Activated CD4-positive, alpha-beta T cell treated with anti-CD3 and anti-CD28 coated beads, Interleukin-2, amount 10 ng/mL, durations not matched to agents 24 days and 14 days (primary cell): ENCODE measurements around the gene TOB1. TPM values are rescaled to one million over a fixed set of nuclear protein-coding genes. Genes with fewer than 3 reads are reported as not detected.

Experiments
- DNase-seq: peaks from one replicate; pipeline ENCODE4 v3.0.0; 2022
- H3K27ac Mint-ChIP-seq: one replicate; pipeline ENCODE4 v1.8.0; 2022; ENCODE audit warnings: mild to moderate bottlenecking, mixed read lengths
- H3K27me3 Mint-ChIP-seq: one replicate; pipeline ENCODE4 v1.8.0; 2022; ENCODE audit warnings: mixed read lengths
- H3K36me3 Mint-ChIP-seq: one replicate; pipeline ENCODE4 v1.8.0; 2022; ENCODE audit warnings: low read depth, mild to moderate bottlenecking, mixed read lengths
- H3K4me1 Mint-ChIP-seq: one replicate; pipeline ENCODE4 v1.8.0; 2021; ENCODE audit warnings: mixed read lengths
- H3K4me3 Mint-ChIP-seq: one replicate; pipeline ENCODE4 v1.8.0; 2022; ENCODE audit warnings: mild to moderate bottlenecking, moderate library complexity, mixed read lengths
- H3K9me3 Mint-ChIP-seq: one replicate; pipeline ENCODE4 v1.8.0; 2021; ENCODE audit warnings: mixed read lengths
- intact Hi-C: fragments of 100-400 bp; cut with micrococcal nuclease; formaldehyde crosslinking; loops from one replicate; pipeline ENCODE4 v1.15.1; 2023
- total RNA-seq: library from RNA; stranded (reverse); gene quantifications from 2 replicates; pipeline ENCODE4 v1.2.3, GENCODE V29; 2022

The TOB1 gene, protein sequence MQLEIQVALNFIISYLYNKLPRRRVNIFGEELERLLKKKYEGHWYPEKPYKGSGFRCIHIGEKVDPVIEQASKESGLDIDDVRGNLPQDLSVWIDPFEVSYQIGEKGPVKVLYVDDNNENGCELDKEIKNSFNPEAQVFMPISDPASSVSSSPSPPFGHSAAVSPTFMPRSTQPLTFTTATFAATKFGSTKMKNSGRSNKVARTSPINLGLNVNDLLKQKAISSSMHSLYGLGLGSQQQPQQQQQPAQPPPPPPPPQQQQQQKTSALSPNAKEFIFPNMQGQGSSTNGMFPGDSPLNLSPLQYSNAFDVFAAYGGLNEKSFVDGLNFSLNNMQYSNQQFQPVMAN
- total RNA-seq, result 29.0 and 30.1 TPM in 2 replicates

GRCh38 chr17:50866261-50866949, at the start of gene TOB1:
Gene TOB1 (minus strand): TSS chr17:50866354. CDS start chr17:50864017, 2,337 bp downstream.
- peak; percentile 98 for DNase-seq
- H3K36me3 Mint-ChIP-seq, result peaks cover 17% of the 10 kb centered on the region
- intact Hi-C loops, result loop anchor here (1.0 to 5.0 kb wide), 9 partner anchors 36 to 1189 kb away; partner anchors contain the start of genes CACNA1G, LUC7L3, NME1 and NME2
- H3K27ac Mint-ChIP-seq, result peak within 1 kb of the TSS; percentile 96
- peak within 1 kb of the TSS; percentile 97 for H3K4me3 Mint-ChIP-seq
- no peaks in the 10 kb centered on the region for H3K9me3 Mint-ChIP-seq
- H3K27me3 Mint-ChIP-seq, result no peaks in the 10 kb centered on the region
- H3K4me1 Mint-ChIP-seq, result peaks cover 48% of the 10 kb centered on the region

DNA sequence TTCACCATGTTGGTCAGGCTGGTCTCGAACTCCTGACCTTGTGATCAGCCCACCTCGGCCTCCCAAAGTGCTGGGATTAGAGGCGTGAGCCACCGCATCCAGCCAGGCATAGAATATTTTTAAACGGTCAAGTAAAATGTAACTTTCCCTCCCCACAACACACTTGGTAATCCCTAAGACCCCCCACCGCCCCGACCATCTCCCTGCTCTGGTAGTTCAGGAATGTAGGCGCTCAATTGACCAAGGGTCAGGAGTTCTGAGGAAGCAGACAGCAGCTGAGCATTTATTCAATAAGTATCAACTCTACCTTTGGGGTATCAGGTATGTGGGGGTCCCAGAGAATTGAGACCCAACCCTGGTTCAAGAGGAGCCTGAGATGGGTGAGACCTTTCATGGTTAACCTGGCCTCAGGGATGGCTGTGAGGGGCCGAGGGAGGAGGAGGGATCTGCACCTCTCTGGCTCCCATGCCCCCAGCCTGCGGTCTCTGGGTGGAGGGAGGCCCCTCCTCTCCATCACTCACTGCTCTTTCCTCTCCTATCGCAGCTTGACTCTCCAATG, 48.4 kb upstream of the TOB1 start:
- H3K27me3 Mint-ChIP-seq, result no peaks in the 10 kb centered on the region
- peaks cover 50% of the 10 kb centered on the region for H3K4me1 Mint-ChIP-seq
- H3K4me3 Mint-ChIP-seq, result no peak overlapping the region
- no peak for DNase-seq
- no peaks in the 10 kb centered on the region for H3K36me3 Mint-ChIP-seq
- intact Hi-C loops, result no loop called here
- no peaks in the 10 kb centered on the region for H3K9me3 Mint-ChIP-seq
- peak overlapping the region; percentile 20 for H3K27ac Mint-ChIP-seq

- Mint-ChIP-seq H3K27ac (no peak overlapping the region), H3K27me3 (no peaks in the 10 kb centered on the region), H3K4me3 (no peak overlapping the region), H3K9me3 (no peaks in the 10 kb centered on the region), H3K36me3 (no peaks in the 10 kb centered on the region), H3K4me1 (peaks cover 48% of the 10 kb centered on the region)
- no peak for DNase-seq
- intact Hi-C loops, result no loop called here
Measured at GRCh38 chr17:50913120-50913519, 47.0 kb upstream of the TOB1 start.

GRCh38 chr17:50911890-50912289, 45.7 kb upstream of the TOB1 start:
- Mint-ChIP-seq H3K4me1 (peaks cover 51% of the 10 kb centered on the region), H3K36me3 (no peaks in the 10 kb centered on the region), H3K4me3 (no peak overlapping the region), H3K27ac (no peak overlapping the region), H3K27me3 (no peaks in the 10 kb centered on the region), H3K9me3 (no peaks in the 10 kb centered on the region)
- DNase-seq, result no peak
- intact Hi-C loops, result no loop called here

DNA sequence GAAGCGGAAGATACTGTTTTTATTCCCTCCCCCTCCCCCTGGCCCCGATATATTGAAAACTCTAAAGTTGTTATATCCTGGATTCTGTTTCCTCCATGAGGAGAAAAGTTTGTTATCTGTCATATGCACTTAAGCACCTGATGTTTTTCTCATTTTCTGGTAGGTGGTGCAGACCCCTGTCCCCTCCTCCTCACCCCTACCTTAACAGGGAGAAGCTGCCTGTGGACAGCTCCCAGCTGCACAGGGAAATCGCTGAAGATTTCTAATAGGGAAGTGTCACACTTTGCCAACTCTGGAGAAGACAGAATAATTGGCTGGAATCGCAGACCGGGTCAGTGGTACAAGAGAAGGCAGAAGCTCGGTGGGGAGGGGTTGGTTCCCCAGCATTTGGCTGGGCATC, 45.3 kb upstream of the TOB1 start:
- intact Hi-C loops, result no loop called here
- DNase-seq, result no peak
- H3K9me3 Mint-ChIP-seq, result no peaks in the 10 kb centered on the region
- H3K4me1 Mint-ChIP-seq, result peaks cover 47% of the 10 kb centered on the region
- no peaks in the 10 kb centered on the region for H3K36me3 Mint-ChIP-seq
- no peak overlapping the region for H3K27ac Mint-ChIP-seq
- no peaks in the 10 kb centered on the region for H3K27me3 Mint-ChIP-seq
- H3K4me3 Mint-ChIP-seq, result no peak overlapping the region

- Mint-ChIP-seq H3K36me3 (no peaks in the 10 kb centered on the region), H3K27ac (peak overlapping the region; percentile 45), H3K9me3 (no peaks in the 10 kb centered on the region), H3K27me3 (no peaks in the 10 kb centered on the region), H3K4me1 (peaks cover 39% of the 10 kb centered on the region), H3K4me3 (peak overlapping the region; percentile 48)
- intact Hi-C loops, result no loop called here
- peak; percentile 80 for DNase-seq
Measured at GRCh38 chr17:50909765-50910605, 43.8 kb upstream of the TOB1 start.

DNA sequence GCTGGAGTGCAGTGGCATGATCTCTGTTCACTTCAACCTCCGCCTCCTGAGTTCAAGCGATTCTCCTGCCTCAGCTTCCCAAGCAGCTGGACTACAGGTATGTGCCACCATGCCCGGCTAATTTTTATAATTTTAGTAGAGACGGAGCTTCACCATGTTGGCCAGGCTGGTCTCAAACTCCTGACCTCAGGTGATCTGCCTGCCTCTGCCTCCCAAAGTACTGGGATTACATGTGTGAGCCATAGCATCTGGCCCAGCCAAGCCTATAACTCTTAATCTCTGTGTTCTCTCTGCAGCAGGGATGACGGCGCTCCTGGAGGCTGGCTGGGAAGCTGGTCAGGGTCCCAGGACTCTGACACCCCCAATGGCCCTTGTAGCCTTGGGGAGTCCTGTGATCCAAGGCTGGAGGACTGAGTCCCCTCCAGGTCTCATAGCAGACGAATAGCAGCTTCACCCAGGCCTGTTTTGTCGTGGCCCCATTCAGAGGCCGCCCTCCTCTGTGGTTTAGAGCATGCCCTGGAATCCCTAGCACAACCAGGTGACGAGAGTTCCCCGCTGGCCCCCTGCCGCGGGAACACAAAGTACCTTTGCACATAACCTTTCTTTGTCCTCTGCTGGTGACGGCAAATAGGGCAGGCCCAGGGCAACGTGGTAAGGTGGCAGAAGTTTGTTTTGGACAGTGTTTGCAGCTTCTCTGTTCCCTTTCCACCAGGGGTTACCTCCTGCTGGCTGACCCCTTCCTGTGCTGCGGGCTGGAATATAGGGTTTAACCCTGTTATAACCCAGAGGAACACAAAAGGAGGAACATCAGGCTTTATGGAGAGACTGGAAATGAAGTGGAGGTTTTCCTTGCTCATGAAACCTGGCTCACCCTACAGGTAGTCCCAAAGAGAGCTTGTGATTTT, 43.0 kb upstream of the TOB1 start:
- intact Hi-C loops, result no loop called here
- Mint-ChIP-seq H3K4me1 (peaks cover 38% of the 10 kb centered on the region), H3K27me3 (no peaks in the 10 kb centered on the region), H3K27ac (no peak overlapping the region), H3K36me3 (no peaks in the 10 kb centered on the region), H3K9me3 (no peaks in the 10 kb centered on the region), H3K4me3 (no peak overlapping the region)
- no peak for DNase-seq

DNA sequence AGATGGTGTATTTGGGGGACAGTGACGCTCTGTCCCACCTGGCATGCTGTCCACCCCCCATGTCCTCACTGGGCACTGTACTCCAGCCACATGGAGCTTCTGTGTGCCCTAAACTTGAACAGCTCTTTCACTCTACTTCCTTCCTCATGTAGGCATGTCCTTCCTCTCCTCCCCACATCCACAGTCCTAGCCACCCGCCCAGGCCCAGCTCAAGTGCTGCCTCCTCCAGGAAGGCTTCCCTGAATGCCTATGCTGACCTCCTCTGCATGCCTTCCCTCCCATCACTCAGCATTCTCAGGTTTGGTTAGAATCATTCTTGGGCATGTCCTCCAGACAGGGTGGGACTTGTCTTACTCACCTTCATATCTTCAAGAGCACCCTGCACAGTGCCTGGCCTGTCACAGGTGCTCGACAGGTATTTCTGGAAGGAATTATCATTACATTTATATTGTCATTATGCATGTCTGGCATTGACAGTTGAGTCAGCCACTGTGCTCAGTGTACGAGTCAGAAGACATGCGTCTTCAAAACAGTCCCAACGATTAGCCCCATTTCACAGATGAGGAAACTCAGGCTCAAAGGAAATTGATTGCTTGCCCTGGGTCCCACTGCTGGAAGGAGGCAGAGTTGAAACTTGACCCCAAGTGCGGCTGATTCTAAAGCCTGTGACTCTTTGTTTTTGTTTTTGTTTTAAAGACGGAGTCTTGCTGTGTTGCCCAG, 42.1 kb upstream of the TOB1 start:
- DNase-seq, result no peak
- Mint-ChIP-seq H3K36me3 (no peaks in the 10 kb centered on the region), H3K27ac (no peak overlapping the region), H3K27me3 (no peaks in the 10 kb centered on the region), H3K4me1 (peaks cover 42% of the 10 kb centered on the region), H3K4me3 (no peak overlapping the region), H3K9me3 (no peaks in the 10 kb centered on the region)
- intact Hi-C loops, result no loop called here

- intact Hi-C loops, result no loop called here
- no peaks in the 10 kb centered on the region for H3K27me3 Mint-ChIP-seq
- H3K27ac Mint-ChIP-seq, result no peak overlapping the region
- peaks cover 47% of the 10 kb centered on the region for H3K4me1 Mint-ChIP-seq
- H3K9me3 Mint-ChIP-seq, result no peaks in the 10 kb centered on the region
- H3K36me3 Mint-ChIP-seq, result no peaks in the 10 kb centered on the region
- no peak for DNase-seq
- no peak overlapping the region for H3K4me3 Mint-ChIP-seq
Measured at GRCh38 chr17:50906443-50906842, 40.3 kb upstream of the TOB1 start.

DNA sequence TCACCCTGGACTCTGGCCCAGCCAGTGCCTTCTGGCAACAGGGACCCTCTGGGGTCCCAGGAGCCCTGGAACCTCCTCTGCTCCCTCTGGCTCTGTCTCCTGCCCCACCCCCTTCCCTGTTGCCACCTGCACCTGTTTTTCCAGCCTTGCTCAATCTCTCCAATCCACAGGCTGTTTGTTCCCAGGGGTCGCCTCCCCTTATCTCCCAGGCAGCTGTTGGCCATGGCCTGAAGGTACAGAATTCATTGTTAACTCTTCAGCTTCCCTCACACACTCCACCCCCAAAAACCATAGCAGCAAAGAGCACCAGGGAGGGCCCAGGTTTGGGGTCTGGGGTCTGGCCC, 39.3 kb upstream of the TOB1 start:
- intact Hi-C loops, result no loop called here
- Mint-ChIP-seq H3K36me3 (no peaks in the 10 kb centered on the region), H3K27ac (peak overlapping the region; percentile 13), H3K4me3 (no peak overlapping the region), H3K9me3 (no peaks in the 10 kb centered on the region), H3K27me3 (no peaks in the 10 kb centered on the region), H3K4me1 (peaks cover 41% of the 10 kb centered on the region)
- no peak for DNase-seq

GRCh38 chr17:50904518-50905459, 38.6 kb upstream of the TOB1 start:
- Mint-ChIP-seq H3K36me3 (no peaks in the 10 kb centered on the region), H3K27ac (no peak overlapping the region), H3K4me3 (no peak overlapping the region), H3K27me3 (no peaks in the 10 kb centered on the region), H3K9me3 (no peaks in the 10 kb centered on the region), H3K4me1 (peaks cover 39% of the 10 kb centered on the region)
- intact Hi-C loops, result loop anchor here (5.0 kb wide), 2 partner anchors 37 to 38 kb away; partner anchors contain the start of gene TOB1
- DNase-seq, result no peak
